ENCODE results near the gene TMPRSS11E.
"Not testable (repeated sequence)": the region's sequence is repeated elsewhere in the genome, so short reads cannot be mapped to it uniquely, and the experiment has no call there.

Gene TMPRSS11E

GRCh38 chr4:68447201-68447600 is at the start of gene TMPRSS11E:
Gene TMPRSS11E, plus strand, starts transcription at chr4:68447463. Its CDS starts 50 bp downstream, at chr4:68447513.
- FAIRE-seq: no peak

GRCh38 chr4:68399306-68399705 is 48.0 kb upstream of the TMPRSS11E start:
- FAIRE-seq: no peak

GRCh38 chr4:68401231-68401630 is 46.0 kb upstream of the TMPRSS11E start:
- FAIRE-seq: no peak

GRCh38 chr4:68404153-68404552 is 43.1 kb upstream of the TMPRSS11E start:
- no peak for FAIRE-seq

- not testable (repeated sequence) for FAIRE-seq
These were observed 41.4 kb upstream of the TMPRSS11E start for GRCh38 chr4:68405718-68406478.

- no peak for FAIRE-seq
These were observed 40.8 kb upstream of the TMPRSS11E start for GRCh38 chr4:68406479-68406859.

GRCh38 chr4:68407015-68407867 is 40.0 kb upstream of the TMPRSS11E start:
- not testable (repeated sequence) for FAIRE-seq

- FAIRE-seq: no peak
These were observed 39.4 kb upstream of the TMPRSS11E start for GRCh38 chr4:68407868-68408190.

- FAIRE-seq: no peak
These were observed 37.1 kb upstream of the TMPRSS11E start for GRCh38 chr4:68410149-68410548.

- no peak for FAIRE-seq
These were observed 36.6 kb upstream of the TMPRSS11E start for GRCh38 chr4:68410643-68411042.

- FAIRE-seq: not testable (repeated sequence)
These were observed 35.2 kb upstream of the TMPRSS11E start for GRCh38 chr4:68412031-68412430.

GRCh38 chr4:68416591-68416990 is 30.7 kb upstream of the TMPRSS11E start:
- no peak for FAIRE-seq

- FAIRE-seq: peak; percentile 96
These were observed 20.7 kb upstream of the TMPRSS11E start for GRCh38 chr4:68426516-68426915.

GRCh38 chr4:68430337-68430736 is 16.9 kb upstream of the TMPRSS11E start:
- FAIRE-seq: no peak

- FAIRE-seq: no peak
These were observed 14.9 kb upstream of the TMPRSS11E start for GRCh38 chr4:68432320-68432719.

GRCh38 chr4:68433582-68433981 is 13.7 kb upstream of the TMPRSS11E start:
- no peak for FAIRE-seq

GRCh38 chr4:68434277-68434676 is 13.0 kb upstream of the TMPRSS11E start:
- no peak for FAIRE-seq

GRCh38 chr4:68434836-68435235 is 12.4 kb upstream of the TMPRSS11E start:
- FAIRE-seq: no peak

GRCh38 chr4:68445111-68445510 is 2.2 kb upstream of the TMPRSS11E start:
- FAIRE-seq: no peak

GRCh38 chr4:68451246-68452211 is 4.3 kb downstream of the TMPRSS11E start:
- no peak for FAIRE-seq

GRCh38 chr4:68460085-68460484 is 12.8 kb downstream of the TMPRSS11E start:
- FAIRE-seq: no peak

GRCh38 chr4:68461790-68462189 is 14.5 kb downstream of the TMPRSS11E start:
- no peak for FAIRE-seq

- no peak for FAIRE-seq
These were observed 15.4 kb downstream of the TMPRSS11E start for GRCh38 chr4:68462691-68463090.

Data from A204.1 (cell line).